CD4-positive, alpha-beta T cell treated with Interleukin-1 beta for 1 hour (primary cell): ENCODE results near the gene HOXD3.

ENCODE experiments used
- DNase-seq, 2 donors: peaks; one replicate each; pipeline ENCODE4 v3.0.0-alpha.2; 2020 to 2022

Gene HOXD3

DNA sequence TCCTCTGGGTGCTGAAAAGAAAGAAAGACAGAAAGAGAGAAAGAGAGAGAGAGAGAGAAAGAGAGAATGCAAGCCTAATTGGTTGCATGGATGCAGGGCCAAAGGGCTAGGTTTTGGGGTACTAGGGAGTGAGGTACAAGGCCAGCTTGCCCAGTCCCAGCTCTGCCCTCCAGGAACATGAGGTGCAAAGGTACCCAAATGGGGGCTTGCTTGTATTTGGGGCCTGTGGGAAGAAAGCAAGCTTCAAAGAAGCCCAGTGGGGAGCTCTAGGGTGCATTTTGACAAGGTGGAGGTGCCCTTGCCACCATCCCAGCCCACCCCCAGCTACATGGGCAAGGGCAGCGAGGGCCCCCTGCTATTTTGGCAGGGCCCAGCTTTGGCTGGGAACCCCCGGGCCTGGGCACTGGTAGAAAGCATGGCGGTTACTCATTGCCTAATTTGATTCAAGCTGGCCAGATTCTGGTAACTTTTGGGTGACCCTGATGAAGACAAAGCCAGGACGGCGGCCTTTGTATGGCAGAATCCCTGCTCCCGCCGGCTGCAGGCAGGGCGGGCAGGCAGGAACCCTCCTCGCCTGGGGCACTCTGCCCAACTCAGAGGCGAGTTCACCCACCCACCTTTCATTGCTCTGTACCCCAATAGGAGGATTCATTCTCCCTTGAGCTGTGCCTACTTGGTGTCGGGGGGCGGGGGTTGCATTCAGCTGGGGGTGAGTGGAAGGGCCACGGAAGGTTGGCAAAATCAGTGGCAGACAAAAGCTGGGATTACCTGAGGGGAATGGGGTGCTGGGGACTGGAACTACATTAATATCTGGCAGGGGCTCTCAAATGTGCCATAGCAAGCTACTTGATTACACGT is 6.3 kb upstream of the HOXD3 start:
- DNase-seq, result no peak

- no peak for DNase-seq
Measured at GRCh38 chr2:176151442-176152287, 5.4 kb upstream of the HOXD3 start, which contains the start of gene HOXD4. HOXD4 (plus strand) TSS chr2:176151550; CDS start chr2:176151634, 84 bp downstream.

DNA sequence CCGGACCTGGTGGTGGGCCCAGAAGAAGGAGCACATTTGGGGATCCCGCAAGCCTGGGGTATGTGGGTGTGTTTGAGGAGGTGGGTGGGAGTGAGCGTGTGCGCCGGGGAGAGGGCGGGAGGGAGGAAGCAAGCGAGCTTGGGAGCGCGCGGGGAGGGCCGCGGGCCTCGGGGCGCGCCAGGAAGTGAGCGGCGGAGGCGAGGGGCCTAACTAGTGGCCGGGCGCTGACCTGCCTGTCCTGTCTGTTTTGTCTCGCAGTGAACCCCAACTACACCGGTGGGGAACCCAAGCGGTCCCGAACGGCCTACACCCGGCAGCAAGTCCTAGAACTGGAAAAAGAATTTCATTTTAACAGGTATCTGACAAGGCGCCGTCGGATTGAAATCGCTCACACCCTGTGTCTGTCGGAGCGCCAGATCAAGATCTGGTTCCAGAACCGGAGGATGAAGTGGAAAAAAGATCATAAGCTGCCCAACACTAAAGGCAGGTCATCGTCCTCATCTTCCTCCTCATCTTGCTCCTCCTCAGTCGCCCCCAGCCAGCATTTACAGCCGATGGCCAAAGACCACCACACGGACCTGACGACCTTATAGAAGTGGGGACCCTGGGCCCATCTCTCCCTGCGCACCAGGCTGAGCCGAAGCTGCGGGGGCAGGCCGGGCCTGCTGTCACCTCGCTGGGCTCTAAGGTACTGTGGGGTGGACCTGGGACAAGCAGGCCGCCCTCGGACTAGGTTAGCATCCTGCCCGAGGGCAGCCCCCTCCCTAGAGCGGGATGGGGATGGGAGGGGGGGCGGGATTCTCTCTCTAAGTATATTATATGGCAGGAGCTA is 4.5 kb upstream of the HOXD3 start:
- no peak for DNase-seq

- DNase-seq, result no peak
Measured at GRCh38 chr2:176154576-176155252, 2.4 kb upstream of the HOXD3 start.

DNA sequence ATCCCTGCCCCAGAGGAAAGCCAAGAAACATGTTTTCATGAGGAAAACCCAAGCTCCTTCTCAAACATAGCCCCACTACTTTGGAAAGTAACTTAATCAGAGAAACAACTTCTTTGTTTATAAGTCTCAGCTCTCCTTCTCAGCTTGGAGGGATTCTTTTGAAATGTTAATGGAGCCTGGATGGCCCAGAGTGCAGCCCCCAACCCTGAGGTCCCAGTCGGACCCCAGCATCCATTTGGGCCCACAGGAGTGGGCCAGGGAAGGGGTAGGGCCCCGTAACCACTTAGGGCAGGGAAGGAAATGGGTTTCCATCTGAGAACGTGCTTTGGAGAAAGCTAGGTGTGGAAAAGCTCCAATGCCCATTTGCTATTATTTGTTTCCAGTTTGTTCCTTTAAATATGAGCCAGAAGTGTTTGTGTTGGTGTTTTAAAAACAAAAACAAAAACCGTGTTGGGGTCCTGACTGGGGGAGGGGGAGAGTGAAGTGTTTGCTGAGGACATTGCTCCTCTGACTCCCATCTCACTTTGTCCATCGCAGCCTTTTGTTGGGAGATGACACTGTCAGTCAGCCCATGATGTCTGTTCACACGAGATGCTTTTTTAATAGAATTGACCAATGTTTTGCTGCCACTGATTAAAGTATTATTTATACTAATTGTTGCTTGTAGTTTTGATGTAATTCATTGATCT is 1.6 kb upstream of the HOXD3 start:
- no peak for DNase-seq

DNA sequence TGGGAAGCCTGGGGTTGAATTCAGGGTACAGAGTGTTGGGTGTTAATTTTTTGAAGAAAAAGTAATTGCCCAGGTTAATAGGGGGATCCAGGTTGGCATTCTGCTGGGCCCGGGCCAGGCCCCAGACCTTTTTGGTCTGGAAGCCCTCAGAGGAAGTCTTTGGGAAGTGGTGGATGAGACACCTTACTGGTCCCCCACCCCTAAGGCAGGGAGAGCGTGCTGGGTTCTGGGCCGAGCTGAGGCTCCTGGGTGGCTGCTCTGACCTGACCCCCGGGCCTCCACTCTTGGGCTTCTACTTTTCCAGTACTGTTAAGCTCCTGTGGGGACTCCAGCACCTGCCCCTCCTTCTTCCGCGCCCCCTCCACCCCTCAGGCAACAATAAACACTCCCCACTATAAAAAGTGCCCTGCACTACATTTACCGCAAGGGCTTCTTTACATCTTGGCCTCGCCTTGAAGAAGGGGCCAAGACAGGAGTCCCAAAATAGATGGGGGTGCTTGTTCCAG is 753 bp upstream of the HOXD3 start:
- DNase-seq, result no peak

- no peak for DNase-seq
Measured at GRCh38 chr2:176157499-176158185, 535 bp downstream of the HOXD3 start.

DNA sequence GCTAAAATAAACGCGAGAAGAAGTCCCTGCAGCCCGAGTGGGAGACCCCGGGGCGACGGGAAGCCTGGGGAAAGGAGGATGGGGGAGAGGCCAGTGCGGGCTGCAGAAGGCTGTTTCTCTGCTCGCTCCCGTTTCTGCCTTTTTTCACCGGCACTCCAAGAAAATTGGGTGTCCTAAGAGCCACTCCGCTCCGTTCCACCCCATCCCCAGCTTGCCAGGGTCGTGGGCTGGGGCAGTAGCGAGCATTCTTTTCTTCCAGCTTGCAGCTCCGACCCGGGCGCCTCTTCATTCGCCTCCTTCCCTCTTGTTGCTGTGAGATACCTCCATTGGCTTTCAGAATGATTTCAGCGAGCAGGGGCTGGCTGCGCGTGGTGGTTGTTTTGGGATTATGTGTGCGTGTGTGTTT is 1.1 kb downstream of the HOXD3 start:
- DNase-seq, result no peak

DNA sequence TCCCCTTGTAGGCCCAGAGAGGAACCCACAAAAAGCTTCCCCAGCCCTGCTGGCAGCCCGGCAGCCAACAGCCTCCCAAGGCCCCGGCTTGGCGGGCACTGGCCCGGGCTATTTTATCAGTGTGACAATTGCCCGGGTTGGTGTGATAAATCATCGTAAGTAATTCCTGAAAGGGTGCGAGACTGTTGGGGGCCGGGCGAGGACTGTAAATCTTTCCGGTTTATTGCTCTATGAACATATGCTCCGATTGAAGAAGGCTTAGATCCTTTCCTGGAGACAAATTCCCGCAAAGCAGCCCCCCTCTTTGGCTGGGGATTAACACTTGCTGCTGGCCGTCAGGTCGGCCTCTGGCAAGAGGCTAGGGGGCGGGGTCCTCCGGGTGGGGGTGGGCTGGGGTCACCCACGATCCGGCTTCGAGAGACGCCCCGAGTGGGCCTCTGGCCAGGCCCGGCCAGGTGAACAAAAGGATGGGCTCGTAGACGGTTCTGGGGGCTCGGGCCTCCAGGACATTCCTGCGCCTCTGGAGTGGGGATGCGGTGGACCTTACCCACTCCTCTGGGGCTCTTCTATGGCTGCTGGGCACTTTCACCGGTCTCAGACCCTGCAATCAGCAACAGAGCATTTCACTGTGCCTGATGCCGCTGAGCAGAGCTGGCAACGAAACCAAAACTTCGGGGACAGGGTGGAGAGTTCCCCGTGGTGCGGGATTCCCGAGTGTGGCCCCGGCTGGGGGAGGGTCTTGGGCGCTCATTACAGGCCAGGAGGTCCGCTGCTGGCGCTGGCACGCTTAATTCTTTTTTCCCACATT is 2.0 kb downstream of the HOXD3 start:
- DNase-seq, result no peak

DNA sequence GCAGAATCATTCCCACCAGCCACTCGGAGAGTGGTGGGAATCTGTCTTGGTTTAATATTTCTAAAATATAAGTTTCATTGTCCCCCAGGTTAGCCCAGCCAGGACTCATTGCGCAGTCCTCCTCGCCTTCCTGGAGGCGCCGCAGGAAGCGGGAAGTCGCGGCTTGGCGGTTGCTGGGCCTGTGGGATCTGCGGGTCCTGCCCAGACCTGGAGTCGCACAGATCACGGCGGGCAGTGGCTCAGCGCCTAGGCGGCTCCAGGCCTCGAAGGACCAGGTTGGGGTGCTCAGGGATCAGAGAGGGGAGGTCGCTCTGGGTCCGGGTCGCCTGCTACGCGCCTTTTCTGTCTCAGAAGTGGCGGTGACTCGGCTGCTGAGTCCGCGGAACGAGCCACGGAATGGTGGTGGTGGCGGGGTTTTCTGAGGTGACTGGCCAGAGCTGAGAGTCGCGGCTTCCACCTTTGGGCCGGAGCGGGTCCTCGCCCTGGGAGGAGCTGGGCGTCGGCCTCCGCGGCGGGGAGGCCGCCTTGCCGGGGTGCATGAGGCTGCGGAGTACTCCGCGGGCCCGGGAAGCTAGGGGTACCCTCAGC is 2.6 kb downstream of the HOXD3 start:
- DNase-seq, result no peak

GRCh38 chr2:176160251-176160985 is 3.3 kb downstream of the HOXD3 start:
- DNase-seq, result no peak

DNA sequence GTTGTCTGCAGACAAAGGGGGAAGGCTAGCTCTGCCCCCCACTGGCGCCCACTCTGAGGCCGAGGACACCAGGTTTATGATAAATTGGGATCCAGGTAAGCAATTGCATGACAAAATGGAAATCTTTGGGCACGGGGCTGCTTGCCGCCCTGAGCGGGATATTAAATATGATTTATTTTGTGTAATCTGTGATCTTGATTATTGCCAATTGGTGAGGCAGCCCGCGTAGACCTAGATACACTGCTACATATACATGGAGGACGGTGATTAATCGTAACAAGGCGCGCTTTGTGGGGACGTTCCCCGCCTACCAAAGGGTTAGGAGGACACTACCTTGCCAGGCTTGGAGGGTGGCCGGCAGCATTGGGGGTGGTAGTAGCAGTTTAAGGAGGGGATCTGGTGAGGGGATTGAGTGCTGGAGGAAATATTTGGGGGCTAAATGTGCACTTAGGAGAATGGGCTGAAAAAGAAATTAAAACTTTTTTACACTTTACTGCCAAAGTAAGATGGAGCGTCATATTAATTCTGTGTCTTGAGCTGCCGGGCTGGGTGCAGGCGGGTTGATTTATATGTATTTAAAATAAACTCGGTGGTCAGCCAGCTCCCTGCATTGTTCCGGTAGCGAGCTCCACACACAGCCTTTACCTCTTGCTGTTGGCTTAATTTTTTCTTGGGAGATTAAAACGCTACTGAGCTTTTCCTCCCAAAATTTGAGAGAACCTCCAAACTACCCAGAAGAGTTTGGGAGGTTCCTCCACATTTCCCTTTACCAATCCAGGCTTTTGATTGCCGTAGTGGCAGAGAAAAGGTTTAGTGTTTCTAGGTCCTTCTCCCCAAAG is 4.1 kb downstream of the HOXD3 start:
- no peak for DNase-seq

DNA sequence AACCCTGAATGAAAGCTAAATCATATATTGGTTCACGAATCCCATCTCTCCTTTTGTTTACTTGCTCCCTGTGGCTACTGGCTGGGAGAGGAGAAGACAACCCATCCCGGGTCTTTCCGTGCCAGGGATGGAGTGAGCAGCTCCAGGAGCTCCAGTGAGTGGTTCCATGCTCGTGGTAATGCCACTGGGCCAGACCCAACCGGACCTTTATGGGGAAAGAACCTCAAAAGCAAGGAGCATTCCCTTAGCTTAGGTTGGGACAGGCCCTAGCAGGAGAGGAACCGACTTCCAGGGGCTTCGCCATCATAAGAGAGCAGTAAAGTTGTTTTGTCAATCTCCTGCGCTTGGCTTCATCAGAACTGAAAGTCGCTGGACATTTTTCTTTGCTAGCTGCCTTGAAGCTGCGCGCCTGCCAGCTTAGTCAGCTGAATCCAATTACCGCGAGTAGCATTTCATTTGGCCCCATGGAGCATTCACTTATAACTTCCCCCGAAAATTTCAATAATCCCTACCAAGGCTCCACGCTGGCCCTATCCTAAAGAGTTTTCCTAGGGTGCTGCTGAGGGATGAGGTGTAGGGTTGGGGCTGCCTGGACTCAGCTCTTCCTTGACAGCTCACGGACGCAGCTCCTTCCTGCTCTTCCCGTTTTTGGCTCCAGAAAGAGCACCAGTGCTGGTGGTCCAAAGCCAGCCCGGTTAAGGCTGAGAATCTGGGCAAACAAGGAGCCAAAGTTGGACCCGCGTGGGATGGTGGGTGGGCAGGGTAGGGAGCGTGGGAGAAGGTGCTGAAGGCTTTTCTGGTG is 4.9 kb downstream of the HOXD3 start:
- DNase-seq, result no peak

DNA sequence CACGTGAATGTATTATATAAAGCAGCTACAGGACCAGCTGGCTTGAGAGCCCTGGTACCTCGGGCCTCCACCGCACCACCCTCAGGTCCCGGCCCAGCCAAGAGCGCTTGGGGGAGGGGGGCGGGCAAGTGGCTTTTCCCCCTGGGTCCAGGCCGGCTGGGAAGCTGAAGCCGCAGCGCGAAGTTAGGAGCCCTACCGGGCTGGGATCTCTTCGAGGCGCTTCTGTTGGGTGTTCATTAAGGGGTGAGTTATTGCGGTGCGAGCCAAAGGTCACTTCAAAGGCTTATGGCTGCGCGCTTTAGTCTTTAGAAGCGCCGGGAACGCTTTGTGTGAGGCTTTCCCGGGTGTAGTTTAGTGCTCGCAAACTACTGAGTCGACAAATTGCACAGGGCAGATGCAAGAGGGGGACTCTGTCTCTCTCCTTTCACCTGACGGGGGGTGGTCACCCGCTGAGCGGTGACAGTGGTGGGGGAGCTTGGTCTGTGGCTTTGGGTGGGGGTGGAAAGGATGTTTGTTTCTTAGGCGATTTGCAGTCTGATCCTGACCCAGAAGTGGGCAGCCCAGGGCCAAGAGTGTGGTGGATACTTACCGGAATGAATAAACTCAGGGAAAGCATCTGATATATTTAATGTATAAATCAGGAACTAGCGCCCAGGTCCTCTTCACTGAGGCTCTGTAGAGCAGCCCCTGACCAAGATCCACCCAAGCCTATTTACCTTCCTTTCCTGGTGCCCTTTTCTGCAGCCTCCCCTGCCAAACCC is 6.0 kb downstream of the HOXD3 start:
- DNase-seq, result no peak

DNA sequence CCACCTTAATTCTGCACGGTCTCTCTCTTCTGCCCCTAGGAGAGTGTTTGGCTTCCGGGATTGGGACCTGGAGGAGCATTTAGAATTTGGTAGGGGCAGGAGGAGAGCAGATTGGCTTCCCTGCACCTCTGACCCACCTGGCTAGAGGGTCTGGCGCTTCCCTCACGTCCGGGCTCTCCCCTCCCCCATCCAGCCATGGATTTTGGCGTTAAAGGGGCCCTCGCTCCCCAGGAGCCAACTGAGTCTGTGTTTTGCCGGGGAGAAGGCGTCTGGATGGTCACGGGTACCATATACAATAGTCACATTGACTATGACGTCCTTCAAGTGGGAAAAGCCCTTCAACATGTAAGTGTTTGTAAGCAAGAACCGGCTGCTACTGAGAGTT is 6.6 kb downstream of the HOXD3 start:
- no peak for DNase-seq

DNA sequence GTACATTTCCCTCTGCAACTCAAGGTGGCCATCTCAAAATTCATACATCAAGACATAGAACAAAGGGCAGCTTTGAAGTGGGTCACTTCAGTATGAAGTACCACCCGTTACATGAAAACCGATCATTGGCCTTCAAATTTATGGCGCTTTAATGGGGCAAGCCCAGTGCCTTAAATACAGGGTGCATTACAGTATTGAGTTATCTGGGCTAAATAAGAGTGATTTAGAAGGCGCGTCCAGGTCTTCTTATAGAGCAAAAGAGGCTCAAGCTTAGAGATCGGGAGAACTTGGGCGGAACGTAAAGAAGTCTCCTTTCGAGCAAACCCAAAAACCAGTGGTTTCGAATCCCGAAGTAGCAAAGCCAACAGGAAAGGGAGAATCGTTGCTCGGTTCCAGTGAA is 7.1 kb downstream of the HOXD3 start:
- DNase-seq, result no peak
